ENCODE results near the gene SIX4.

SIX4 gene

DNA sequence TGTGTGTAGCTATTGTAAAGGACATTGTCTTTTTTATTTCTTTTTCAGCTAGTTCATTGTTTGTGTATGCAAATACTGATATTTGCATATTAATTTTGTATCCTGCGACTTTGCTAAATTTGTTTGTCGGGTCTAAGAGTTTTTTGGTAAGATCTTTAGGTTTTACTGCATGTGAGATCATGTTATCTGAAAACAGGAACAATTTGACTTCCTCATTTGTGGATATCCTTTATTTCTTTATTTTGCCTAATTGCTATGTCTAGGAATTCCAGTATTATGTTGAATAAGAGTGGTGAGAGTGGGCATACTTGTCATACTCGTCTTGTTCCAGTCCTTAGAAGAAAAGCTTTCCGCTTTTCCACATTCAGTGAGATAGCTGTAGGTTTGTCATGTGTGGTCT, 28.8 kb downstream of the SIX4 start:
- Histone ChIP-seq H3K27ac (ENCODE audit: low read depth, low read length) (no peak overlapping the region), H3K9me2 (replicated peaks; ENCODE audit: control insufficient read depth, low read length) (no peaks in the 10 kb centered on the region), H3K4me1 (ENCODE audit: control insufficient read depth, low read length) (no peaks in the 10 kb centered on the region), H3K27me3 (ENCODE audit: control insufficient read depth, low read length) (no peaks in the 10 kb centered on the region; the same call in 1 of the 2 replicates), H3K4me2 (ENCODE audit: low read length) (no peak overlapping the region), H3K79me2 (ENCODE audit: control insufficient read depth, low read length) (no peaks in the 10 kb centered on the region), H3K9me3 (ENCODE audit: control insufficient read depth, insufficient read depth, low read length) (no peaks in the 10 kb centered on the region; the same call in 1 of the 2 replicates), H3K4me3 (ENCODE audit: low read length) (no peak overlapping the region), H3F3A (ENCODE audit: control insufficient read depth, insufficient read depth) (no peaks in the 10 kb centered on the region), H4K20me1 (ENCODE audit: control insufficient read depth, insufficient read depth, low read depth, low read length) (no peaks in the 10 kb centered on the region), H3K36me3 (ENCODE audit: control insufficient read depth, low read length) (no peaks in the 10 kb centered on the region)
- TF ChIP-seq EZH2phosphoT487 (IDR thresholded peaks at IDR 0.05; ENCODE audit: borderline replicate concordance, low read length), result no peak
- TF ChIP-seq, protein P1, sequence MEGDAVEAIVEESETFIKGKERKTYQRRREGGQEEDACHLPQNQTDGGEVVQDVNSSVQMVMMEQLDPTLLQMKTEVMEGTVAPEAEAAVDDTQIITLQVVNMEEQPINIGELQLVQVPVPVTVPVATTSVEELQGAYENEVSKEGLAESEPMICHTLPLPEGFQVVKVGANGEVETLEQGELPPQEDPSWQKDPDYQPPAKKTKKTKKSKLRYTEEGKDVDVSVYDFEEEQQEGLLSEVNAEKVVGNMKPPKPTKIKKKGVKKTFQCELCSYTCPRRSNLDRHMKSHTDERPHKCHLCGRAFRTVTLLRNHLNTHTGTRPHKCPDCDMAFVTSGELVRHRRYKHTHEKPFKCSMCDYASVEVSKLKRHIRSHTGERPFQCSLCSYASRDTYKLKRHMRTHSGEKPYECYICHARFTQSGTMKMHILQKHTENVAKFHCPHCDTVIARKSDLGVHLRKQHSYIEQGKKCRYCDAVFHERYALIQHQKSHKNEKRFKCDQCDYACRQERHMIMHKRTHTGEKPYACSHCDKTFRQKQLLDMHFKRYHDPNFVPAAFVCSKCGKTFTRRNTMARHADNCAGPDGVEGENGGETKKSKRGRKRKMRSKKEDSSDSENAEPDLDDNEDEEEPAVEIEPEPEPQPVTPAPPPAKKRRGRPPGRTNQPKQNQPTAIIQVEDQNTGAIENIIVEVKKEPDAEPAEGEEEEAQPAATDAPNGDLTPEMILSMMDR (IDR thresholded peaks at IDR 0.05; ENCODE audit: low read depth, low read length, poor library complexity, severe bottlenecking), result no peak

DNA sequence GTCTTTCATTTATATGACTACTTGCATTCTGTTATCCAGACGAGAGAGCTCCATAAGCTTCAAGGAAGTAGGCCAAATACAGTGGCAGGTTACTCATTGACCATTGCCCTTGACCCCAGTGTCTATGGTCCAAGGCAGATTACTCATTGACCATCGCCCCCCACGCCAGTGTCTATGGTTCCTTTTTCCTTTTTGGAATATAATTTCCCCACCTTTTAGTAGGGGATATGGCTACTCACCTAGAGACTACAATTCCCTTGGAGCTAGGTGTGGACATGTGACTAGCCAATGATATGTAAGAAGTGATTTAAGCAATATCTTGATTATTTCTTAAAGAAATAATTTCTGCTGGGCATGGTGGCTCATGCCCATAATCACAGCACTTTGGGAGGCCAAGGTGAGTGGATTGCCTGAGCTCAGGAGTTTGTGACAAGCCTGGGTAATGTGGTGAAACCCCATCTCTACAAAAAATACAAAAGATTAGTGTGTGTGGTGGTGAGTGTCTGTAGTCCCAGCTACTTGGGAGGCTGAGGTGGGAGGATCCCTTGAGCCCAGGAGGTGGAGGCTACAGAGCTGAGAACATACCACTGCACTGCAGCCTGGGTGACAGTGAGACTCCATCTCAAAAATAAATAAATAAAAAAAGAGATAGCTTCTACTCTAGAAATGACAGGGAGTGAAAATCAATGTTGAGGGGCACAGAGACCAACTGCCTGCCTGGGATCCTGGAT, 32.6 kb downstream of the SIX4 start:
- H3K4me2 ChIP-seq (ENCODE audit: low read length), result no peak overlapping the region
- no peaks in the 10 kb centered on the region for H3K9me3 ChIP-seq (ENCODE audit: control insufficient read depth, insufficient read depth, low read length)
- no peaks in the 10 kb centered on the region; the same call in 1 of the 2 replicates for H3K27me3 ChIP-seq (ENCODE audit: control insufficient read depth, low read length)
- no peaks in the 10 kb centered on the region for H3K79me2 ChIP-seq (ENCODE audit: control insufficient read depth, low read length)
- H3K4me3 ChIP-seq (ENCODE audit: low read length), result no peak overlapping the region
- no peak for TF ChIP-seq EZH2phosphoT487 (IDR thresholded peaks at IDR 0.05; ENCODE audit: borderline replicate concordance, low read length)
- TF ChIP-seq, protein P1 (IDR thresholded peaks at IDR 0.05; ENCODE audit: low read depth, low read length, poor library complexity, severe bottlenecking), result no peak
- no peaks in the 10 kb centered on the region for H3F3A ChIP-seq (ENCODE audit: control insufficient read depth, insufficient read depth)
- no peak overlapping the region for H3K27ac ChIP-seq (ENCODE audit: low read depth, low read length)
- no peaks in the 10 kb centered on the region for H4K20me1 ChIP-seq (ENCODE audit: control insufficient read depth, insufficient read depth, low read depth, low read length)
- no peaks in the 10 kb centered on the region for H3K9me2 ChIP-seq (replicated peaks; ENCODE audit: control insufficient read depth, low read length)
- no peaks in the 10 kb centered on the region for H3K4me1 ChIP-seq (ENCODE audit: control insufficient read depth, low read length)
- no peaks in the 10 kb centered on the region for H3K36me3 ChIP-seq (ENCODE audit: control insufficient read depth, low read length)

DNA sequence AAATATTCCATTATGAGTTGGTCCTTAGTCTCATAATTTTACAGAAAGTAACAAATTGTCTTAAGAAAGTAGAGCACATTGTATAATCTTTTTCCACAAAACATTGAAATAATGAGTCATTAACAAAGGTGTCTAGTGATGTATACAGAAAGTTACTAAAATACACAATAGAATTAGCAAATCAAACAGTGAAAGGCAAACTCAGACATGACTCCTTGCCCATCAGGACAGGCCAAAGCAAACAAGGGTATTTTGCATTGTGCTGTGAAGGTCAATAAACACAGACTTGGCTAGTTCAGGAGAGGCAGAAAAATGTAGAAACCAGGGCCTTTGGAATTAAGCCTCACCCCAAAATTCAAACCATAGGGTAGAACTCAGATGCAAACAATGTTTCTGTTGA, 37.3 kb downstream of the SIX4 start:
- Histone ChIP-seq H3K4me3 (ENCODE audit: low read length) (no peak overlapping the region), H3K9me3 (ENCODE audit: control insufficient read depth, insufficient read depth, low read length) (no peaks in the 10 kb centered on the region), H3K4me2 (ENCODE audit: low read length) (no peak overlapping the region), H3K36me3 (ENCODE audit: control insufficient read depth, low read length) (no peaks in the 10 kb centered on the region), H3K9me2 (replicated peaks; ENCODE audit: control insufficient read depth, low read length) (no peaks in the 10 kb centered on the region), H3K4me1 (ENCODE audit: control insufficient read depth, low read length) (no peaks in the 10 kb centered on the region), H4K20me1 (ENCODE audit: control insufficient read depth, insufficient read depth, low read depth, low read length) (no peaks in the 10 kb centered on the region), H3K27ac (ENCODE audit: low read depth, low read length) (no peak overlapping the region), H3K27me3 (ENCODE audit: control insufficient read depth, low read length) (no peaks in the 10 kb centered on the region), H3F3A (ENCODE audit: control insufficient read depth, insufficient read depth) (no peaks in the 10 kb centered on the region), H3K79me2 (ENCODE audit: control insufficient read depth, low read length) (no peaks in the 10 kb centered on the region)
- TF ChIP-seq, protein P1 (IDR thresholded peaks at IDR 0.05; ENCODE audit: low read depth, low read length, poor library complexity, severe bottlenecking), result no peak
- no peak for TF ChIP-seq EZH2phosphoT487 (IDR thresholded peaks at IDR 0.05; ENCODE audit: borderline replicate concordance, low read length)
